AG09319 (cell line): ENCODE measurements around the gene LMOD1.
"Not testable (repeated sequence)": the region's sequence is repeated elsewhere in the genome, so short reads cannot be mapped to it uniquely, and the experiment has no call there.

Source experiments
- DNase-seq: peaks from one replicate; pipeline ENCODE4 v3.0.0-alpha.2; 2010; ENCODE audit warnings: low read depth; ENCODE audit errors: extremely low read depth
- TF ChIP-seq, protein P1 (sequence below): IDR thresholded peaks from 2 replicates; pipeline ENCODE4 v1.5.1; 2011; ENCODE audit warnings: low read depth, mild to moderate bottlenecking, inconsistent platforms, low read length, moderate library complexity

The LMOD1 gene

DNA sequence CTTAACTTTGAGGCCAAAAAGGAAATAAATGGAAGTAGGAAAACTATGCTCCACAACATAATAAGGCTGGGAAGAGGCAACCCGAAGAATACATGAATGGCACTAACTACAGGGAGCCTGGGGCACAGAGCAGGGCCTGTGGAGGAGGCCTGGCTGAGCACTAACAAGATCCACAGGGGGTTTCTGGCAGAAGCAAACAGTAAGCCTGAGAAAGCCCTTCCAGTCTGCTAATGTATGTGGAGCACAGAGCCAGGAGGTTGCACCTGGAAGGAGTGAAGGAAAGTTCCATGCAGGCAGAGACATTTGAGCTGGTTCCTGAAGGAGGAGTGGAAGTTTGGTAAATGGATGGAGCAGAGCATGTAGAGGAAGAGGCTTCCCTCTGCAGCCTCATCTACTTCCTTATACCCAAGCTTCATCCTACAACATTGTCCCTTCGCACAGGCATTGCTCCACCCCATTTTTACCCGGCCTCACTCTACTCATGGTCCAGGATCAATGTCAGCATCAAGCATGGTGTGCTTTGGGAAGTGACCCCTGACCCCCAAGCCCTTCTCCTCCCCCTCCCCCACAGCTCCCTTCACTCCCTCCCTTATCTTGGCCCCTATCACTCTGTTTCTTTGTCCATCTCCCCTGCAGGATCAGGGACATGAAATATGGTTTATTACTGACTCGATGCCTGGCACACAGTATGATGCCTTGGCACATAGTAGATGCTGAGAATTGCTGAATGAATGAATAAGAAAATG lies 34.3 kb downstream of the LMOD1 start:
- TF ChIP-seq, protein P1, sequence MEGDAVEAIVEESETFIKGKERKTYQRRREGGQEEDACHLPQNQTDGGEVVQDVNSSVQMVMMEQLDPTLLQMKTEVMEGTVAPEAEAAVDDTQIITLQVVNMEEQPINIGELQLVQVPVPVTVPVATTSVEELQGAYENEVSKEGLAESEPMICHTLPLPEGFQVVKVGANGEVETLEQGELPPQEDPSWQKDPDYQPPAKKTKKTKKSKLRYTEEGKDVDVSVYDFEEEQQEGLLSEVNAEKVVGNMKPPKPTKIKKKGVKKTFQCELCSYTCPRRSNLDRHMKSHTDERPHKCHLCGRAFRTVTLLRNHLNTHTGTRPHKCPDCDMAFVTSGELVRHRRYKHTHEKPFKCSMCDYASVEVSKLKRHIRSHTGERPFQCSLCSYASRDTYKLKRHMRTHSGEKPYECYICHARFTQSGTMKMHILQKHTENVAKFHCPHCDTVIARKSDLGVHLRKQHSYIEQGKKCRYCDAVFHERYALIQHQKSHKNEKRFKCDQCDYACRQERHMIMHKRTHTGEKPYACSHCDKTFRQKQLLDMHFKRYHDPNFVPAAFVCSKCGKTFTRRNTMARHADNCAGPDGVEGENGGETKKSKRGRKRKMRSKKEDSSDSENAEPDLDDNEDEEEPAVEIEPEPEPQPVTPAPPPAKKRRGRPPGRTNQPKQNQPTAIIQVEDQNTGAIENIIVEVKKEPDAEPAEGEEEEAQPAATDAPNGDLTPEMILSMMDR, result no peak
- no peak for DNase-seq

DNA sequence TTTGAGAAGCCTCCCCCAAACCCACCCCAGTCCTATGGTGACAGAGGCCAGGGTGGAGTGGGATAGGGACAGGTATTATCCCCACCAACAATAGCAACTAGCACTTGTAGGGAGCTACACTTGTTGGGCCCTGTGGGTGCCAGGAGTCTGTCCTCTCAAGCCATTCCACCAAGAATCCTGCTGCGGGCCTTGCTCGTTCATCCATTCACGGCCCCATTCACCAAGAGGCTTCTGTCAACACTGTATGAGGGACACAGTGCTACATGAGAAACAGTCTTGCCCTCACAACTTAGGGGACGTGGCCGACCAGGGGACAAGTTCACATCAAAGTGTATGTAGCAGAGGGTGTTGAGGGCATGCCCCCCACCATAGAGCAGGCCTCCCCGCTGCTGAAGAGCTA lies 38.7 kb downstream of the LMOD1 start:
- DNase-seq, result no peak
- TF ChIP-seq, protein P1, result no peak

DNA sequence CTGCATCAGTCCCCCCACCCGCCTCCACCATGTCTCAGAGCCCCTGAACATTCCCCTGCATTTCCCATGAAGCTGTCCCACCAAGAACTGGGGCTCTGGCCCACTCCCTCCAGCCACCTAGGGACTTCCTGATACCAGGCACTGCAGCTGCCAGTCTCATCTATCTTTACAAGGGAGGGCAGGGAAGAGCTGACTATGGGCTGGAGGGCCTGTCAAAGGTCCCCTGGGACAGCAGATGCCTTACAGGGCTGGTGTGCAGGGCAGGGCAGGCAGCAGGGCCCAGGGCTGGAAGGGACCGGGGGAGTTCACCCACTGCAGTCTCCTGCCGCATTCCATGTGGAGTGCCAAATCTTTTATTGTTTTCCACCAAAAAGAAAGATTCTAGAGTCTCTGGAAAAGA lies 40.0 kb downstream of the LMOD1 start:
- TF ChIP-seq, protein P1, result no peak
- no peak for DNase-seq

DNA sequence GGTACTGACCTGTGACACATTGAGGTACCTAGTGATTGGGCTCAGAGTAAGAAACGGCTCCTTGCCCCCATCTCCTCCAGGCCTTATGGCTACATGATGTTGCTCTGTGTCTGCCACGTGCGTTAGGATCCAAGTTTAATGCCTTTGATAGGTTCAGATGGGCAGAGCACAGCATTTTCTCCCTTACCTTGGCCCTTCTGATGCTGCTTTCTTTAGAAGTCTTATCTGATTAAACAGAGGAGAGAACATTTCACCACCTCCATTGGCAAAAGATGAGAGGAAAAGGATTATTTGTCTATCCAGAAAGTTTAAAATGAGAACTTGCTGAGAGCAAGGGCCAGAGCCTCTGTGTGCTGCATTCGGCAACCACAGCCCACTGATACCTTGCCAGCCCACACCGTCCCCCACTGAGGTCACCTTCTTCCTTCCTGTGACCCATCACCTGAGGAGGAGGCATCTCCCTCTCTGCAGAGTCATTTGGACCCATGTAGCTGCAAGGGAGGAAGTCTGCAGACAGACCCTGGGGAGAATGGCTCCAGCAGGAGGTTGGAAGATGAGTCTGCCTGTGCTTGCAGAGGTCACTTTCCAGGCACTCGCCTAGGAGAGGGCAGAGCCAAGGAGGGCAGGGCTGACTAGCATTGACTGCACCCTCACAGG lies 41.0 kb downstream of the LMOD1 start:
- DNase-seq, result no peak
- TF ChIP-seq, protein P1, result no peak

DNA sequence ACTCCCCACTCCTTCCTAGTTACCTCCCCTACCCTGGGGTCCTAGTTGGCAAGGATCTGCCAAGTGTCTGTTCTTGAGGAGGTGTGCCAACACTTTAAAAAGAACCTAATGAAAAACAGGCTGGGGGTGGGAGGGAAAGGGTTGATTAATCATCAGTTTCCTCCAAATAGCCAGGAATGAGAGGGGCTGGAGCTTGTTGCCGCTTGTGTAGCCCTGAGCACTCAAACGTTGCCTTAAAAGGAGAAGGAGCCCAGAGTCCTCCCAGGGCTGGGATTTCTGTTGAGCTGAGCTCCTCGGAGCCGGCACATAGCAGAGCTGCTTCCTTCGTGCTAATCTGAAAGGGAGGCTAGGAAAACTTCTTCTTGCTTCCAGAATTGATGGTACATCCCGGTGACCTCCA lies 41.8 kb downstream of the LMOD1 start:
- TF ChIP-seq, protein P1, result no peak
- DNase-seq, result peak; percentile 92

DNA sequence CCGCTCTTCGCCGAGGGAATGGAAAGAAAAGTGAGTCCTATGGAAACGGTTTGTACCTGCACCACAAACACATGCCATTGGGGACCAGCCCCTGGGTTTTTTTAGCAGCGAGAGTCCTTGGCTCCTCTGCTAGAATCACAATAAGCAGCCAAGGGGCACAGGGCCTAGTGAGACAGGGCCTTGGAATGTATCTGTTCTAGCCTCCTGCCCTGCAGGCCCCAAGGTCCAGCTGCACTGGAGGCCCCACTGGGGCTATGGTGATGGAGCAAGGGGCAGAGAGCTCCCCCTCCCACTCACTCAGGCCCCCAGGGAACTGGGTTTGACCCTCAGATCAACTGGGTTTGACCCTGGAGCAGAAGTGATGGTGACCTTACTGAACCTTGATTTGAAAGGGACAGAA lies 43.2 kb downstream of the LMOD1 start:
- TF ChIP-seq, protein P1, result no peak
- no peak for DNase-seq

DNA sequence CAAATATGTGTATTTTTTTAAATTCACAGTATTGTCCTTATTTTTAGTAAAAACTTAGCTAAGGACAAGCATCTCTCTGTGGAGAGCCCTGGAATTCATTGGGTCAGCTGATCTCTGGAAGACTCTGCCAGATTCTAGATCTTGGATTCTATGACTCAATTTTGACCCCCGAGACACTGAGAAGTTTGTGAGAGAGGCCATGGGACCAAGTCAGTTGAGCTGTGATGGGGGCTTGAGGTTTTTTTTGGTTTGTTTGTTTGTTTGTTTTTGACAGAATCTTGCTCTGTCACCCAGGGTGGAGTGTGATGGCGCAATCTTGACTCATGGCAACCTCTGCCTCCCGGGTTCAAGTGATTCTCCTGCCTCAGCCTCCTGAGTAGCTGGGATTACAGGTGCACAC lies 44.1 kb downstream of the LMOD1 start:
- DNase-seq, result no peak

DNA sequence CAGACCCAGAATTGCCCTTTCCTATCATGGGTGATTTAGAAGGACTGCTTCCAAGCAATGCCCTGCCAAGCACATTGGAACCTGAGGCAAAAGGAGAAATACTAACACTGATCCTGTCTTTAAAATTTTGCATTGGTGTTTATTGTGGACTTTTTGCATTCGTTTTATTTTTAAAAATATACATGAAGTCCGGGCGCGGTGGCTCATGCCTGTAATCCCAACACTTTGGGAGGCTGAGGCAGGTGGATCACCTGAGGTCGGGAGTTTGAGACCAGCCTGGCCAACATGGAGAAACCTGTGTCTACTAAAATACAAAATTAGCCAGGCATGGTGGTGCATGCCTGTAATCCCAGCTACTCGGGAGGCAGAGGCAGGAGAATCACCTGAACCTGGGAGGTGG lies 45.3 kb downstream of the LMOD1 start:
- DNase-seq, result not testable (repeated sequence)

More for the DNA sequence above, 44.1 kb downstream of the LMOD1 start:
- TF ChIP-seq, protein P1, result no peak
